HG03439 (cell line): ENCODE measurements around the gene RAD51AP2.

Experiments
- ATAC-seq: cut with Tn5 transposase; IDR thresholded peaks from one replicate; pipeline ENCODE4 v1.9.1; 2021; ENCODE audit warnings: mild to moderate bottlenecking, moderate library complexity; ENCODE audit not compliant: unreplicated experiment

Gene RAD51AP2

GRCh38 chr2:17471979-17472378, 46.3 kb downstream of the RAD51AP2 start:
- ATAC-seq: no peak

GRCh38 chr2:17470855-17471641, 47.2 kb downstream of the RAD51AP2 start:
- peak; percentile 66 for ATAC-seq

- no peak for ATAC-seq
Measured at GRCh38 chr2:17461087-17461475, 57.2 kb downstream of the RAD51AP2 start.
